SKM-1 (cell line): ENCODE measurements around the gene PDGFRB.

Experiments used
- DNase-seq: peaks from one replicate; lab custom pipeline; 2025; ENCODE audit not compliant: unreplicated experiment; lab: John Stamatoyannopoulos, UW

The PDGFRB gene

DNA sequence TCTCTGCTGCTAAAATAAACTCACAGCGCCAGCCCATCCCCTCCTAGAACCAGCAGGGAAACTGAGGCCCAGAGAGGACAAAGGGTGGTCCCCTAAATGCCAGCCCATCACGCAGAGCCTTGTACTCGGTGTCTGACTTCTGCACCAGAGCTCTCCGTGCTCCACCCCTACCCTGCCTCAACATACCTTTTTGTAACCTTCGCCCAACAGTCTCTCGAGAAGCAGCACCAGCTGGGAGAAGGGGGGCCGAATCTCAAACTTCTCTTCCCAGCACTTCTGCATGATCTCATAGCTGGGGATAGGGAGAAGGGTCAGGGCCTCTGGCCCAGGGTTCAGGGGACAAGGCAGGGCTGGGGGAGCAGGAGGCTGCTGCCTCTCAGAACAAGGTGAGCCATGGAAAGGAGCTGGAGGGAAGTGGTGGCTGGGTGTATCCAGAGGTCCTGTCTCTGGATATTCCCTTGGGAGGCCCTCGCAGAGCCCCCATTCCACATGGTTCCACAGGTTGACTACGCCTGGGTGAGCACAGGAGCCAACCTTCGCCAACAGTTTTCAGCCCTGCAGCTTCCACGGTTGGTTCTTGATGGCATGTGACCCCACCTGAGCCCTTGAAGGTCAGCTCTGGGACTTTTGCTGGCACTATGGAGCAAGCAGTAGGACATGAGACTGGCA, 37.0 kb downstream of the PDGFRB start:
- no peak for DNase-seq

DNA sequence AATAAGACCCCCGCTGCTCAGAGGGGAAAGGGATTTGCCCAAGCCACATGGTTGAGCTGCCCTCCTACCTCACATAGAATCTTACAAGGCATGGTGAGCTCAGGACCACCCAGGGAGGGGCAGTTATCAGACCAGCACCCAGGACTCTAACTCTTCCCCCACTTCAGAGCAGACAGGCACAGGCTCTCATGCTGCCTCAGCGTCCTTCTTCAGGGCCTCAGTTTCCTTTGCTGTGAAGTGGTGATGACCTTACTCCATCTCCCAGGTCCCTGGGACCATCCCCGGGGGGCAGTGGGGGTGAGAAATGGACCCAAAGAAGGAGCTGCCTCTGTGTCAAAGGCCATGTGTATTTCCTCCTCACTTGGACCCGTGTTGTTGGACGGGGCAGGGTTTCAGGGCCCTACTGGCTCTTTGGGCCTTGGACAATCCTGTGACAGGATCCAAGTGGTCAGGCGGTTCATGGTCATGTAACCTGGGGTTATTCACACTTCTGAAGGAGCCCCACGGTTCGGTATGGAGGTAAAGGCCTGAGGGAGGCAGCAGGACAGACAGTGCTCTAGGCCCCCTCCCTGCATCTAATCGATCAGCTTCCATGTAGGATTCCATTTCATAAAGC, 37.6 kb downstream of the PDGFRB start:
- no peak for DNase-seq

DNA sequence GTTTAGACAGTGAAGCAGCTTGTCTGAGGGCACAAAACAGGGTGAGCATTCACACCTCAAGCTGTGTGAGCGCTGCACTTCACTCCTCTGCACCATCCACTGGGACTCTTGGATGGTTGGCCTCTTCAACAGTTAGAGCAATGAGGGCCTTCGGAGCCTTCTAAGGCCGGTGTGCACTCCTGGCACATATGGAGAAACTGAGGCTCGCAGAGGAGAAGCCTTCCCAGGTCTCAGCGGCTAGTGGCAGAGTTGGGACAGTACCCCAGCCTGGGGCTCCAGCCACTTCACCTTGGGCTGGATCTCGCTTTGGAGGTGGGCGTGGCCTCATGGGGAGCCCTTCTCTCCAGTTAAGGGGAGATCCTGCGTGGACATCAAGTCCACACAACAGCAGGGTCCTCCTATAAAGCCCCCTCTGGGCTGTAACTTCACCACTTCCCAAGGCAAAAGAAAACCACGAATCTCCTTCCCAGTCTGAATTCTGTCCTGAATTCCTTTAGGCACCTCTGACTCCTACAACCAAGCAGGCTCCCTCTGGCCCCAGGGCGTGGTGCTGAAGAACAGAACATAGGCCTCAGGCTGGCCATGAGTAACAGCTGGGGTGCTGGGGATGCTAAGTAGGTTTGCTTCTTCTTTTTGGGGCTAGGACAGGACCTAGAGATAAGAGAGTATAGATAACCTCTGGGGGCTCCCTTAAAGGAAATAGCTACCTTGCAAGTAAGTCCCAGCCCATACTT, 38.8 kb downstream of the PDGFRB start:
- DNase-seq: no peak

DNA sequence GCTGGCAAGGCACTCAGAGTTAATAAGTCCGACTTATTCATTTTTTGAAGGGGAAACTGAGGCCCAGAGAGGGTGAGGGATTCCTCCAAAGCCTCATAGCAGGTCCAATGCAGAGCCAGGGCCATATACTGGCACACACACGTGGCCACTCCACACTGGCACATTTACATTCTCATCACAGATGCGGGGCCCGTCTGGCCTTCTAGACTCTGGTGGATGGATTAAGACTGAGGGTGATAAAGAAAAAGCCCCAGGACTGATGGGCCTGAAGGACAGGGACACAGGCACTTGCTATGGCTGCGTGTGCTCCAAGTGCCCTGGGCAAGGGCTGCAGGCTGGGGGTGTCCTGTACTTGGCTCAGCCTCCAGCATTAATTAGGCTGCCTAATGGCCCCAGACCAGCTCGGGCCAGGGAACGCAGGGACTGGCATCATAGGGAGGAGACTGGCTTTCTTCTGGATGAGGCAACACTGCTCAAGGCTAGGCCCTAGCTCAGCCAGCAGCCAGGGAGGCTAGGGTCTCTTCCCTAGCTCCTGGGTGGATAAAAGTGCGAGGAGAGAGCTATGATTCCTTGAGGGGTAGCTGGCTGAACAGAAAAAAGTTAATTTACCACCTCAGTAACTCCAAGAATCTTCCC, 40.8 kb downstream of the PDGFRB start:
- DNase-seq: no peak

DNA sequence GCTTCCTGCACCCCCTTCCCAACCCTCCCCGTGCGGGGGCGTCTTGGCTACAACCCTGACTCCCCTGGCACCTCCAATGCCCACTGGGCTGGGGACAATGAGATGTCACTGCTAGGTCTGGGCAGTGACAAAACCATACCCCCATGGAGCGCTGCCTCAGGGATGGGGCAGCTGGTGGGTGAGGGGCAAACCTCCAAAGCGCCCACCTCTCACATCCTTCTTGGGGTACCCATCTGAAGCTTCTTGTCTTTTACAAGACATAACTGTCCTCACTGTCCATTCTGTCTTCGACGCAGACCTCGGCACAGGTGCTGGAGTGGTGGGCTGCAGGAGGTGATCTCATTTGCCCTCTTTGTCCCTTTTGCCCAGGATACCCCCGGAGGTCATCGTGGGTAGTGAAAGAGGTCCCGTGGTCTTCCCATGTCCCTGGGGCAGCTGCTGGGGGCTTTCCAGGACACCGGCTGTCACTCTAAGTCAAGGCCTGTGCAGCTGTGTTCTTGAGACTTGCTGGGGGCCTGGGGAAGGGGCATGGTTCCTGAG, 41.5 kb downstream of the PDGFRB start:
- DNase-seq: no peak

GRCh38 chr5:150113047-150113744, 42.4 kb downstream of the PDGFRB start:
- DNase-seq: peak; percentile 22

- no peak for DNase-seq
Measured at GRCh38 chr5:150112201-150113046, 43.2 kb downstream of the PDGFRB start.

GRCh38 chr5:150111122-150111521, 44.5 kb downstream of the PDGFRB start:
- DNase-seq: no peak

- DNase-seq: no peak
Measured at GRCh38 chr5:150109921-150110320, 45.7 kb downstream of the PDGFRB start.

DNA sequence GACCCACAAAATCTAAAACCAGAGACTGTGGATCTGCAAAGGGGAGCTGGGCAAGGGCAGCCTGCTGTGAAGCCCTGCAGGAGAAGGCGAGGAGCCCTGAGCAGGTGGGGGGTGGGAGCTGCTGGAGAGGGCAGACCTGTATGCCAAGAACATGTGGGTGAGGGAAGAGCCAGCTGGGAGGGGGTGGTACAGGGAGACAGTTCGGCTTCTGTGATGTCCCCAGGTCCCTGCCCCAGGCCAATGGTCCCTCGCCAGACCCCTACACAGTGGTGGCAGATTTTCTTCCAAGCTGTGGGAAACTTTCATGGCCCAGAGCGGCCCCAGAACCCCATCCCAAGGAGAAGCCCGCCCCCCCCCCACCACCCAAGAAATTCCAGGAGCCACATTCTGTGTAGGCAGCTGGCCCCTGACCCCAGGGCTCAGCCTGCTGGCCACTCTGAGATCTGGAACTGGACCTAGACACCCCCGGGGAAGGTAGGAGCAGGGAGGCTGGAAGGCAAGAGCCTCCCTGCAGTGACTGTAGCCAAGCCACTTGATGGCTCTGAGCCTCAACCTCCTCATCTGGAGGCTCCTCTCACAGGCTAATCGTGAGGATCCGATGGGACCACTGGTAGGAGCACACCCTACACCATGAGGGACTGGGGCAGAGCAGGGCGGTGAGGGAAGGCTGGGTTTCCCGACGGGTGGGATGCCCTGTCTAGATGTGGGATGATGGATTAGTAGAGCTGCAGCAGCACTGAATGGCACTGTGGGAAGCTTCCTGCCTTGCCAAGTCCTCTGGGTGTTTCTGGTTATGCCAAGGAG, 46.7 kb downstream of the PDGFRB start:
- DNase-seq: no peak

DNA sequence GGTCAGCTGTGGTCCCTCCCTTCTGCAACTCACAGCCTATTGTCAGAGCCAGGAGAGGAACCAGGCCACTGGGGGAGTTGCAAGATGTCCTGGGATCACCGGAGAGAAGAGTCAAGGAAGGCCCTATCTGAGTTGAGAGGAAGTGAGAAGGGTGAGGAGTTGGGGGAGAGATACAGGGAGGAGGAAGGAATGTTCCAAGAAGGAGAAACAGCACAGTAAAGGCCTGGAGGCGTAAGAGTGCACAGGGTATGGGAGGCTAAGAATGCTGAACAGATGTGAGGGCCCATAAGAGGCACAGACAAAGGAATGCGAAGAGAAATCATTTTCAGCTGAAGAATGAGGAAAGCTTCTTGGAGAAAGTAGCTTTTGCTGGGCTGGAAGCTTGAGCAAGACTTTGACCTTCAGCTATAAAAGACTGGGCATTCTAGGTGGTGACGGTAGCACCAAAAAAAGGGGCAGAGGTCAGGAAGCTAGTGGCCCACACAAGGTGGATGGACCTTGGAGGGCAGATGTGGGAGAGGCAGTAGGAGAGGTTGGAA, 47.7 kb downstream of the PDGFRB start:
- no peak for DNase-seq

- no peak for DNase-seq
Measured at GRCh38 chr5:150106674-150107426, 48.8 kb downstream of the PDGFRB start.

DNA sequence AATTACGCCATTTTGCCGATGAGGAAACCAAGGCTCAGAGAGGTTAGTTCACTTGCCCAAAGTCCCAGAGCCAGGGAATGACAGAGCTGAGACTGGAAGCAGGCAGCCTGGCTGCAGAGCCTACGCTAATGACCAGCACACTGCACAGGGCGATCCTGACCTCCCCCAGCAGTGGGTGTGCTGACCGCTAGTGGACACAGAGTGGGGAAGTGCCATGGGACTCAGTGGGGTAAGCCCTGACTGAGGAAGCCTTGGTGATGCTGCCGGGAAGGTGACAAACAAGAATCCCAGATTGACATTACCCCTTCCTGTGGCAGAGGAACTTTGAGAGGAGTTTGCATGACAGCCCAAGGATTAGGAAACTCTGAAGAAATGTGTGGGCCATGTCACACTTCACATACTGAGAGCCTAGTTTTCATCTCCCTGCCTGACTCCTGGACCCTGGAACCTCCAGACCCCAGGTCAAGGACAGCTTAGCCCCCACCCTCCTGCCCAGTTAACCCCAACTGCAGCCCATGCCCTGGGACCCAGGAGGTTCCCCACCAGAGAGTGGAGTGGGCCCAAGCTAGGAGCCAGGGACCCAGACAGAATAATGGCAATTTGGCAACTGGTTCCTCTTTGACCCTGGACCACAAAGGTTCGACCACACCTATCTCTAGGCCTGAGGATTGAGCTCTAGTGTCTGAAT, 49.6 kb downstream of the PDGFRB start:
- no peak for DNase-seq

DNA sequence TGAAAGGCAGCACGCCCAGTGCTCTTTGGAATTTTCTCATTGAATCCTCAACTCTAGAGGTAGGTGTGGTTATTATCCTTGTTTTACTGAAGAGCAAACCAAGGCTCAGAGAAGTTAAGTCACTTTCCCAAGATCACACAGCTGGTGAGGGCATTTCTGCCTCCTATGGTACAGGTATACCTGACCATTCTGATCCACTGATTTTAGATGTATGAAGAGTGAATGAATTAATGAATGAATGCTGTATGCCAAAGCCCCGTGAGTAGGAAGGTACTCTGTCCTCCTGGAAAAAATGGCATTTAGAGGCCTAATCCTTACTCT, 51.1 kb downstream of the PDGFRB start:
- no peak for DNase-seq

DNA sequence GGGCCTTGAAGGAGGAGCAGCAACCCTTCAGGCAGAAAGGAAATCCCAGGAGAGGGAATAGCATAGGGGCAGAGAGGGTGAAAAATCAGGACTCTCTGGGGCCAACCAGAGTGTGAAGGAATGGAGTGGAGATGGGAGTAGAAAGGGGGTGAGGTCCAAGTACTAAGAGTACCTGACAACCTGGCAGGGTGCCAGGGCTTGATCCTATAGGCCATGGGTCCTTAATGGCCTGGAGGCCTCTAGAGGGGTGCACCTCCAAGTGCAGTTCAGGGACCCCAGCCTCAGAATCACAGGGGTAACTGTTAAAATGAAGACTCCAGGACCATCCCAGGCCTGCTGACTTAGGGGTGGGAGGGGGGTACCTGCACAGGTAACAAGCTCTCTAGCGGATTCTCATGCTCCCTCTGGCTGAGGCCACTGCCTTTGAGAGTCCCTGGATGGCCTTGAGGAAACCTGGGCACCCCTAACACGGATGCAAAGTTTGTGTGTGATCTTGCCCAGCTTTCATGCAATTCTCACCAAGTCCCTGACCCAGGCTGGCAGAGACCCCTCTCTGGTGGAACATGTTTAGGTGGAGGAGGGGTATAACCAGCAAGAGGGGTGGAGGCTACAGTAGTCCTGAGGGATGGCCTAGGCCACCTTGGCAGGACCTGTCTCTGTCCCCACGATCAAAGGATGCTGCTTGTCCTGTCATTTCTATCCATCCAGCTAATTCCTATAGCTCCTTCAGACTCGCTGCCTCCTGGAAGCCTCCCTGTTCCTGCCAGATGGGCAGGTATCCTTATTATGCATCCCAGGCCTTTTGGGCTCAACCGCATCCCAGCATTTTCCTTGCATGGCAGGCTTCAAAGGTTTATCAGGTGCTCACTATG, 51.7 kb downstream of the PDGFRB start:
- no peak for DNase-seq

GRCh38 chr5:150101023-150101422, 54.6 kb downstream of the PDGFRB start:
- no peak for DNase-seq

DNA sequence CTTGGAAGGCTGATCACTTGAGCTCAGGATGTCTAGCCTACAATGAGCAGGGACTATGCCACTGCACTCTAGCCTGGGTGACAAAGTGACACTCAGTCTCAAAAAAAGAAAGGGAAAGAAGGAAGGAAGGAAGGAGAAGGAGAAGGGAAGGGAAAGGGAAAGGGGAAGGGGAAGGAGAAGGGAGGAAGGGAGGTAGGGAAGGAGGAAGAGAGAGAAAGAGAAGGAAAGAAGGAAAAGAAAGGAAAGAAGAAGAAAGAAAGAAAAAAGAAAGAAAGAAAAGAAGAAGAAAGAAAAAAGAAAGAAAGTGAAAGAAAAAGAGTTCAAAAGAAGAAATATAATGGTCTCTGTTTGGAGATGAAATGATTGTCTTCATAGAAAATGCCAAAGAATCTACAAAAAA, 58.5 kb downstream of the PDGFRB start:
- no peak for DNase-seq
